Neural cell (in vitro differentiated cells): ENCODE measurements around the gene MMADHC.

Experiments used
- EP300 ChIP-seq: fragments of 450-650 bp; conservative IDR thresholded peaks from 2 replicates; pipeline ENCODE4 v1.6.1; 2014; ENCODE audit warnings: antibody characterized with exemption, mild to moderate bottlenecking, moderate library complexity; ENCODE audit not compliant: poor library complexity, severe bottlenecking
- EZH2 ChIP-seq: fragments of 200-600, 300-800 bp; shearing (Covaris generic), sonication (generic); IDR thresholded peaks from 2 replicates; pipeline ENCODE4 v1.6.1; 2014; ENCODE audit warnings: antibody characterized with exemption, low read length, borderline replicate concordance, mild to moderate bottlenecking; ENCODE audit not compliant: insufficient read depth, poor library complexity, severe bottlenecking
- MXI1 ChIP-seq: fragments of 450-650 bp; conservative IDR thresholded peaks from 2 replicates; pipeline ENCODE4 v1.6.1; 2014; ENCODE audit warnings: antibody characterized with exemption, mild to moderate bottlenecking; ENCODE audit not compliant: poor library complexity, severe bottlenecking
- POLR2AphosphoS5 ChIP-seq: IDR thresholded peaks from 2 replicates; pipeline ENCODE4 v1.6.1; 2012
- RAD21 ChIP-seq: fragments of 450-650 bp; conservative IDR thresholded peaks from 2 replicates; pipeline ENCODE4 v1.6.1; 2014; ENCODE audit warnings: antibody characterized with exemption, mild to moderate bottlenecking, moderate library complexity
- SMC3 ChIP-seq: fragments of 450-650 bp; conservative IDR thresholded peaks from 2 replicates; pipeline ENCODE4 v1.6.1; 2014; ENCODE audit warnings: antibody characterized with exemption, mild to moderate bottlenecking, moderate library complexity; ENCODE audit not compliant: poor library complexity
- TAF1 ChIP-seq: IDR thresholded peaks from 2 replicates; pipeline ENCODE4 v1.6.1; 2012; ENCODE audit warnings: low read depth
- TF ChIP-seq, protein P1 (sequence below): fragments of 450-650 bp; IDR thresholded peaks from 2 replicates; pipeline ENCODE4 v1.5.1; 2014; ENCODE audit warnings: antibody characterized with exemption, mild to moderate bottlenecking, moderate library complexity; ENCODE audit not compliant: poor library complexity, severe bottlenecking
- TF ChIP-seq, protein P2 (sequence below): IDR thresholded peaks from 2 replicates; pipeline ENCODE4 v1.6.1; 2012; ENCODE audit warnings: borderline replicate concordance

DNA sequence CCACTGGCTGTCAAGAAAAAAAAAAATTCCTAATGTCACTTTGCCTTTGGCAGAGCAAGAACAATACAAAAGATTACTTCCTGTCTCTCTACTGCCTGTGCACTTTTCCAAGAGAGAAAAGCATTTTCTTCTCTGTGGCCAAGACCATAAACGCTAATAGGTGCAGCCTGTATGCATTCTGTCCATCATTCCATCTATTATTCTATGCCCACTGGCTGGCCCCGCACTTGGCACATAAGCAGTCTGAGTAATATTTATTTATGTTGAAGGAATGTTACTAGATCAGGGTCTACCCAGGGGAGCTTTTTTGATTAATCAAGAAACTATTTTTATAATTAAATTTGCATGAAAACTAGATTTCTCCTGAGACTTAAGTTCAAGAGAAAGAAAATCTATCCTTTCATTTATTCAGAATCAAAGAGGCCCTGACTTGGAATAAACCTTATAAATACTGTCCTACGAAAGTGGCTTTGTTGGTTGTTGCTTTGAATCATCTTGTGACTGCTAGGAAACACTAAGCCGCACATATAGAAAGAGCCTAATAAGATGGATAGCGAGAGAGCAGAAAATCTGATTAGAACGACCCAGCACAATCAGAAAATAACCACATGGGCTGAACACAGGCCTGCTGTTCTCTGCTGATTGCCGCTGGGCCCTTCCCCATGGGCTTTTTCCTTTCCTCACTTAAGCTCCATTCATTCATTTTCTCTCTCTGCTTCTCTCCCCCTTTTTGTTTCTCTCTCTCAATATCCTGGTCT is 59.4 kb downstream of the MMADHC start:
- TF ChIP-seq, protein P1, sequence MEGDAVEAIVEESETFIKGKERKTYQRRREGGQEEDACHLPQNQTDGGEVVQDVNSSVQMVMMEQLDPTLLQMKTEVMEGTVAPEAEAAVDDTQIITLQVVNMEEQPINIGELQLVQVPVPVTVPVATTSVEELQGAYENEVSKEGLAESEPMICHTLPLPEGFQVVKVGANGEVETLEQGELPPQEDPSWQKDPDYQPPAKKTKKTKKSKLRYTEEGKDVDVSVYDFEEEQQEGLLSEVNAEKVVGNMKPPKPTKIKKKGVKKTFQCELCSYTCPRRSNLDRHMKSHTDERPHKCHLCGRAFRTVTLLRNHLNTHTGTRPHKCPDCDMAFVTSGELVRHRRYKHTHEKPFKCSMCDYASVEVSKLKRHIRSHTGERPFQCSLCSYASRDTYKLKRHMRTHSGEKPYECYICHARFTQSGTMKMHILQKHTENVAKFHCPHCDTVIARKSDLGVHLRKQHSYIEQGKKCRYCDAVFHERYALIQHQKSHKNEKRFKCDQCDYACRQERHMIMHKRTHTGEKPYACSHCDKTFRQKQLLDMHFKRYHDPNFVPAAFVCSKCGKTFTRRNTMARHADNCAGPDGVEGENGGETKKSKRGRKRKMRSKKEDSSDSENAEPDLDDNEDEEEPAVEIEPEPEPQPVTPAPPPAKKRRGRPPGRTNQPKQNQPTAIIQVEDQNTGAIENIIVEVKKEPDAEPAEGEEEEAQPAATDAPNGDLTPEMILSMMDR, result no peak
- TF ChIP-seq POLR2AphosphoS5 (no peak), EP300 (no peak), RAD21 (no peak), EZH2 (no peak), SMC3 (no peak), TAF1 (no peak), MXI1 (no peak)
- TF ChIP-seq, protein P2, sequence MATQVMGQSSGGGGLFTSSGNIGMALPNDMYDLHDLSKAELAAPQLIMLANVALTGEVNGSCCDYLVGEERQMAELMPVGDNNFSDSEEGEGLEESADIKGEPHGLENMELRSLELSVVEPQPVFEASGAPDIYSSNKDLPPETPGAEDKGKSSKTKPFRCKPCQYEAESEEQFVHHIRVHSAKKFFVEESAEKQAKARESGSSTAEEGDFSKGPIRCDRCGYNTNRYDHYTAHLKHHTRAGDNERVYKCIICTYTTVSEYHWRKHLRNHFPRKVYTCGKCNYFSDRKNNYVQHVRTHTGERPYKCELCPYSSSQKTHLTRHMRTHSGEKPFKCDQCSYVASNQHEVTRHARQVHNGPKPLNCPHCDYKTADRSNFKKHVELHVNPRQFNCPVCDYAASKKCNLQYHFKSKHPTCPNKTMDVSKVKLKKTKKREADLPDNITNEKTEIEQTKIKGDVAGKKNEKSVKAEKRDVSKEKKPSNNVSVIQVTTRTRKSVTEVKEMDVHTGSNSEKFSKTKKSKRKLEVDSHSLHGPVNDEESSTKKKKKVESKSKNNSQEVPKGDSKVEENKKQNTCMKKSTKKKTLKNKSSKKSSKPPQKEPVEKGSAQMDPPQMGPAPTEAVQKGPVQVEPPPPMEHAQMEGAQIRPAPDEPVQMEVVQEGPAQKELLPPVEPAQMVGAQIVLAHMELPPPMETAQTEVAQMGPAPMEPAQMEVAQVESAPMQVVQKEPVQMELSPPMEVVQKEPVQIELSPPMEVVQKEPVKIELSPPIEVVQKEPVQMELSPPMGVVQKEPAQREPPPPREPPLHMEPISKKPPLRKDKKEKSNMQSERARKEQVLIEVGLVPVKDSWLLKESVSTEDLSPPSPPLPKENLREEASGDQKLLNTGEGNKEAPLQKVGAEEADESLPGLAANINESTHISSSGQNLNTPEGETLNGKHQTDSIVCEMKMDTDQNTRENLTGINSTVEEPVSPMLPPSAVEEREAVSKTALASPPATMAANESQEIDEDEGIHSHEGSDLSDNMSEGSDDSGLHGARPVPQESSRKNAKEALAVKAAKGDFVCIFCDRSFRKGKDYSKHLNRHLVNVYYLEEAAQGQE, result no peak
